Measurements from ENCODE around the gene HMCN2.
A peak's percentile ranks its signal among the peaks of the same experiment; 100 is the strongest.
"Not testable (repeated sequence)": the region's sequence is repeated elsewhere in the genome, so short reads cannot be mapped to it uniquely, and the experiment has no call there.

Gene HMCN2

GRCh38 chr9:130330202-130330862 lies 64.8 kb downstream of the HMCN2 start:
- peak; percentile 27 for DNase-seq (ENCODE audit: low read depth, low spot score)

DNA sequence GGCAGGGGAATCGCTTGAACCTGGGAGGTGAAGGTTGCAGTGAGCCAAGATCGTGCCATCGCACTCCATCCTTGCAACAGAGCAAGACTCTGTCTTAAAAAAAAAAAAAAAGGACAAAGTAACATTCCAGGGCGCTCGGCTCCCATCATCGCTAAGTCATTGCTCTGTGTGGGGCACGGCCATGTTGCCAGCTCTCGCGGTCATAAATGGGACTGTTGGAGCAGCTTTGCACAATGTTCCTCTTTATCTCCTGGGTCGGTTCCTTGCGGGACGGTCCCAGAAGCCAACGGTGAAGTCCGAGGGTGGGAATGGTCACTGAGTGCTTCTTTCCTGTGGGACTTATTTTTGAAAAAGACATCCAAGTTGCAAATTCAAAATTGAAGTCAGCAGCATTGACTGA lies 65.5 kb downstream of the HMCN2 start:
- DNase-seq (ENCODE audit: low read depth, low spot score) = no peak

DNA sequence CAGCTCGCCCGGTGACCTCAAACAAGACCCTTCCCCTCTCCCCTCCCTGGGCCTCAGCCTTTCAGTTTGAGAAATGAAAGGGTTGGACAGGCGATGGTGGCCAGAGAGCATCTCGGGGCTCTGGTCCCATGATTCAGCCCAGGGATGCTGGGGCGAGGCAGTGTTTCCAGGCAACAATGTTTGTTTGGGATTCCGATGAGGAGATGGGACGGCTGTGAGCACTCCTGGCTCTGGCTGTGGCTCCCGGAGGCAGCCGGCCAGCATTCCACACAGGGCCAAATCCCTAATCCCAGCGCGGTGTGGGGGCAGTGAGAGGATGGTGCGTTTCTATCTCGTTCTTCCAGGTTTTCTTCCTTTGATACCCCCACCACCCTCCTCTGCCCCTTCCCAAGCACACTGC lies 66.0 kb downstream of the HMCN2 start:
- DNase-seq (ENCODE audit: low read depth, low spot score) = peak; percentile 72

- DNase-seq (ENCODE audit: low read depth, low spot score) = no peak
Observed at GRCh38 chr9:130332384-130332926, 66.9 kb downstream of the HMCN2 start.

DNA sequence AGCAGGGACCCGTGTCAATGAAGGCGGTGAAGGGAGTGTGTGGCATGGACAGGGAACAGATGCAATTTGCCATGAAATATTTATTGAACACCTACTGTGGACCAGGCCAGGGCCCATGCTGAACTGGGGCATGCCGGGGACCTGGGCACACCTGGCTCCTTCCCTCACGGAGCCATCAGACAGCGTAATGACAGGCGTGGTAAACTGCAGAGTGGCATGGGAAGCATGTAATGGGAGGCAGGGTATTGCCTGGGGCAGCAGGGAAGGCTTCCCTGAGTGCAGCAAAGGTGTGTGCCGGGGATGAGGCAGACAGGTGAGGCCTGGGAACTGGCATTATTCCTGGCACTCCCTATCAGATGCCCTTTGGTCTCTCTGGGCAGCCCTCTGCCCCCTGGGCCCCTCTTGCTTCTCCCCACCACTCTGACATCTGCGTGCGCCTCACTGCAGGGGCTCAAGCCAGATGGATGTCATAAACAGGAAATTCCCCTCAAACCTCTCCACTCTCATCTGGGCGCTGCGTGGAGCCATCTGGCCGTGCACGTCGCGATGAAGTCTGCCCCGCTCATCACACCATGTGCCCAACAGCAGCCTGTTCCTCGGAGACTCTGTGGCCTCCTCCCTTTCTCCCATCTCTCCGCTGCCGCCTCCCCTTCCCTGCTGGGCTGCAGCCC lies 67.6 kb downstream of the HMCN2 start:
- DNase-seq (ENCODE audit: low read depth, low spot score) = no peak

GRCh38 chr9:130333712-130334062 lies 68.1 kb downstream of the HMCN2 start:
- DNase-seq (ENCODE audit: low read depth, low spot score) = no peak

DNA sequence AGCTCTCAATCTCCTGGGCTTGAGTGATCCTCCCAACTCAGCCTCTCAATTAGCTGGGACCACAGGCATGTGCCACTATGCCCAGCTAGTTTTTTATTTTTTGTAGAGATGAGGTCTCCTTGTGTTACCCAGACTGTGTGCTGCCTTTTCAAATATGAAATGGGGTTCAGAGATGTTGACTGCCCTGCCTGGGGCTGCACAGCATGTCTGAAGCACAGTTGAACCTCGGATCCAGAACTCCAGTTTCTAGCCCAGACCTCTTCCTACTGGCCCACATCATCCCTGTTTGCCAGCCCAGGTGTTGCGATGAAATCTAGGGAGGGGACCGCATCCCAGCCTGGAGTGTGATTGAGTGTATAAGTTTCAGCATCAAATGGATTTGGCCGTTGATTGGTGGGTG lies 69.4 kb downstream of the HMCN2 start:
- DNase-seq (ENCODE audit: low read depth, low spot score) = no peak

- no peak for DNase-seq (ENCODE audit: low read depth, low spot score)
Observed at GRCh38 chr9:130336027-130336610, 70.6 kb downstream of the HMCN2 start.

- no peak for DNase-seq (ENCODE audit: low read depth, low spot score)
Observed at GRCh38 chr9:130336885-130337284, 71.3 kb downstream of the HMCN2 start.

DNA sequence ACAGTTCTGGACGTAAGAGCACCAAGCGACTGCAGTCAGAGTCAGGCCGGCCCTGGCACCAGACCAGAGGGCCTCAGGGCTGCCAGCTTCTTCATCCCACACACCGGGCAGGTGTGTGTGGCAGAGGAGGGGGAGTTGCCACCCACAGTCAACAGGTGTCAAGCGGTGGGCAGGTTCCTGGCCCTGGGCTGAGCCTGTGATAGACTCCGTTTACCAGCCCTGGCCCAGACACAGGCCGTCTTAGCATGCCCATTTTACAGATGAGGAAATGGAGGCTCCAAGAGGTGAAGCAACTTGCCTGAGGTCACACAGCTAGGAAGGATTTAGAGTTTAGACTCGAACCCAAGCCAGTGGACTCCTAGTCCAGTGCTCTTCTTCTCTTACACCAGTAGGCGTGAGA lies 71.8 kb downstream of the HMCN2 start:
- DNase-seq (ENCODE audit: low read depth, low spot score) = no peak

DNA sequence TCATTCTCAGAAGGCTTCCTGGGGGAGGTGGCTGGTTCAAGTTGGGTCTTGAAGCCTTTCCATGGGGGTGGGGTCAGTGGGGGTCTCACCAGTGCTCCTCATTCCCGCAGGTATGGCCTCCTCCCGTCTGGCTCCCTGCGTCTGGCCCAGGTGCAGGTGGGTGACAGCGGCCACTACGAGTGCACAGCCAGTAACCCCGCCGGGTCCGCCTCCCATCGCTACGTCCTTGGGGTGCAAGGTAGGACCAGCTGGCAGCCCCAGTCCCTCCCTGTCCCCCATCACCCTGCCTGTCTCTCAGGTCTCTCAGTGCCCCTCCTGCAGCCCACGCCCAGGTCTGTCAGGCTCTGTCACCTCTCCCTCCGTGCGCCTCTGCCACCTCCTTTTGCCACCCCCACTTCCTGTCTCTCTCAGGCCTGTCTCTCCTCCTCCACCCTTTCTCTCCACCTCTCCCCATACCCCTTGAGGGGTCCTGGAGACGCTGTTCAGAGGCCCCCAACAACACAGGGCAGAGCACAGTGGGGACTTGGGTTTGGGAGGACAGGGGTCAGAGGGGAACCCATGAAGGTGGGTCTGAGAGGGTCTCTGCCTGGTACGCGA lies 72.3 kb downstream of the HMCN2 start:
- DNase-seq (ENCODE audit: low read depth, low spot score) = no peak

DNA sequence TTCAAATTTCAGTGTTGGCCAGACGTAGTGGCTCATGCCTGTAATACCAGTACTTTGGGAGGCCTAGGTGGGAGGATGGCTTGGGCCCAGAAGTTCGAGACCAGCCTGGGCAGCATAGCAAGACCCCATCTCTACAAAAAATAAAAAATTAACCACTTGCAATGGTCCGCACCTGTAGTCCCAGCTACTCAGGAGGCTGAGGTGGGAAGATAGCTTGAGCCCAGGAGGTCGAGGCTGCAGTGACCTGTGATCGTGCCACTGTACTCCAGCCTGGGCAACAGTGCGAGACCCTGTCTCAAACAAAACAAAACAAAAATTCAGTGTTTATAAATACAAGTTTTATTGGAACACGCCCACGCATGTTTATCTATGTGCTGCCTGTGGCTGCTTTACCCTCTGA lies 73.3 kb downstream of the HMCN2 start:
- not testable (repeated sequence) for DNase-seq (ENCODE audit: low read depth, low spot score)

DNA sequence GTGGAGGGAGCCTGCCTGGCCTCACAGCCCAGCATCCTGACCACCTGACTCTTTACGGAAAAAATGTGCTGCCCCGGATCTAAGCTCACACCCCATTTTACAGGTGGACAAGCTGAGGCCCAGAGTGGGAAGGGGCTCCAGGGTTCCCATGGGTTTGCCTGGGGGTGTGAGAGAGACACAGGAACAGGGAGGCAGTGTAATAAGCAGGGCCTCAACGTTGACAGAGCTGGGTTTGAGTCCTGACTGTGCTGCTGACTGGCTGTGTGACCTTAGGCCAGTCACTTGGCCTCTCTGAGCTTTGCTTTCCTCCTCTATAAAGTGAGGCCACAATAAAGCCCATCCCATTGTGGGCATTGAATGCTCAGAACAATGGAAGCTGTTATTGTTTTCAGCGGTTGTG lies 73.7 kb downstream of the HMCN2 start:
- no peak for DNase-seq (ENCODE audit: low read depth, low spot score)

DNA sequence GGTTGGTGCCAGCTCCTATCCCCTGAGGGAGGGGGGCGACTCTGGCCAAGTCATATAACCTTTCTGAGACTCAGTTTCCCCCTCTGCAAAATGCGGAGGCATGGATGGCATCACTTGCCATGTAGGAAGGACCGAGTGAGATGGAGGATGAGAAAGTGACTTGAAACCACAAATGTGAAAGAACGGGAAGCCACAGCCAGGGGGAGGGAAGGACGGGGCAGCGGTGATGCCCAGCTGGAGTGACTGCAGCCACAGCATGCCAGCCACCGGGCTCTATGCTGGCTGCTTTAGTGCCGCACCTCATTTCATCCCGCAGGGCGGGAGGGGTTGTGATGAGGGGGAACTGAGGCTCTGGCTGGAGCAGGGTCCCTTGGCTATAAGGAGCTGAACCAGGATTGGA lies 74.5 kb downstream of the HMCN2 start:
- no peak for DNase-seq (ENCODE audit: low read depth, low spot score)

- not testable (repeated sequence) for DNase-seq (ENCODE audit: low read depth, low spot score)
Observed at GRCh38 chr9:130340557-130340956, 75.0 kb downstream of the HMCN2 start.

DNA sequence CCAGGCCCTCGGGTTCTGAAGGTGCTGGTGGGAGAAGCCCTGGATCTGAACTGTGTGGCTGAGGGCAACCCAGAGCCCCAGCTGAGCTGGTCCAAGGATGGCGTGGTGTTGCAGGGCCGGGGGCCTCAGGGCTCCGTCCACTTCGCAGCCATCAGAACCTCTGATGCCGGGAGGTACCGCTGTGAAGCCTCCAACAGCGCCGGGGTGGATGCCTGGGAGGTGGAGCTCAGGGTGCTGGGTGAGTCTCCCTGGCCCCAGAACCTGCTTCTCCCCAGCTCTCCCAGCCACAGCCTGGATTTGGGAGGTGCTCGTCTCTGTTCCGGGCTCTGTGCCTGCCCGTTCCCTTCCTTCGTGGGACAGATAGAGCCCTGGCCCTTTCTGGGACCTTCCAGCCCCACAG lies 75.6 kb downstream of the HMCN2 start:
- no peak for DNase-seq (ENCODE audit: low read depth, low spot score)

GRCh38 chr9:130341839-130342713 lies 76.5 kb downstream of the HMCN2 start:
- DNase-seq (ENCODE audit: low read depth, low spot score) = no peak

DNA sequence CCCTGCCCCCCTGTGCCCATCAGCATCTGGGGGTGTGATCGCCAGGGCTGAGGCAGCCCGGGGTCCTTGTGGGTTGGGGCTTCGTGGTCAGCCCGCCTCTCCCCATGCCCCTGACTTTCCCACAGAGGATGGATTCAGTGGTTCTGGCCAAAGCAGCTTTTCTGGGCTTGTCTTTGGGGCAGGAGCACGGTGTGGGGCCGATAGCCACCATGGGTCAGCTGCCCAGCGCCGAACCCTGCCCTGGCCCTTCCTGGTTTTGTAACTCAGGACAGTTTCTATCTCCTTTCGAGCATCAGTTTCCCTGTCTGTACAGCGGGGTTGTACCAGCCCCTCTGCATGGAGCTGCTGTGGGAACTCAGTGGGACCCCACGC lies 77.1 kb downstream of the HMCN2 start:
- DNase-seq (ENCODE audit: low read depth, low spot score) = no peak

DNA sequence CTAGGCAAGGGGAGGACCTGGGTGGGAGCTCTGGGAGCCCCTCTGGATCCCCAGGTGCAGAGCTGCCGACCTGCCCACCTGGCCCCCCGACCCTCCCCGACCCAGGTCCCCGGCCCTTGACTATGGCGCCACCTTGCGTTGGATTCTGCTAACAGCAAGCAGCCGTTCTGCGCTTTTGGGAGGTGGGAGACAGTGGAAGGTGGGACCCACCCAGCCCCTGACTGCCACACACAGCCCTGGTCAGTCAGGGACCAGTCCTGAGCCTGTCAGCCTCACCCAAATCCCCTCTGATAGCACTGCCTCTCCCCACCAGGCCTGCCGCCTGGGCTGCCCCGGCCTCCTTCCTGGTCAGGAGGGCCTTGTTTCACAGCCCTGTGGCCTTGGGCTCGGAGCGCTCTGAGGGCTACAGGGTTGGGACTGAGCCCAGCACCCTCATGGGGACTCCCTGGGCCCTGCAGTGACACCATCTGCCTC lies 77.9 kb downstream of the HMCN2 start:
- peak; percentile 40 for DNase-seq (ENCODE audit: low read depth, low spot score)

- no peak for DNase-seq (ENCODE audit: low read depth, low spot score)
Observed at GRCh38 chr9:130344366-130344765, 78.8 kb downstream of the HMCN2 start.

Data from astrocyte of the hippocampus (primary cell).